Mammary epithelial cell (primary cell): Measurements from ENCODE around the gene TBATA.

ENCODE experiments used
- CTCF ChIP-seq, 2 donors: IDR thresholded peaks in 1 of 2; conservative IDR thresholded peaks in 1 of 2; 2 replicates each; pipeline ENCODE4 v1.5.1; 2011 to 2012; ENCODE audit warnings: inconsistent platforms in 2 of 2, low read length in 2 of 2, mild to moderate bottlenecking in 2 of 2, control low read depth in 1 of 2, low read depth in 1 of 2; ENCODE audit not compliant: insufficient read depth in 1 of 2; ENCODE audit errors: extremely low read depth in 1 of 2
- EZH2 ChIP-seq: IDR thresholded peaks from 2 replicates; pipeline ENCODE4 v1.6.1; 2012; ENCODE audit warnings: low read length, inconsistent platforms, borderline replicate concordance

- TF ChIP-seq EZH2 = no peak
- TF ChIP-seq CTCF (conservative IDR thresholded peaks at IDR 0.05 in 1 of 2, IDR thresholded peaks at IDR 0.05 in 1 of 2; ENCODE audit: extremely low read depth in 1 of 2, insufficient read depth in 1 of 2, low read depth in 1 of 2, low read length in 2 of 2) = no peak
These were observed 28.3 kb downstream of the TBATA start for GRCh38 chr10:70756700-70757360.
